Measurements from ENCODE around the gene STH.

- no peak for TF ChIP-seq CTCF (IDR thresholded peaks at IDR 0.05)
- TF ChIP-seq POLR2A (IDR thresholded peaks at IDR 0.05), result no peak
These were observed 24.8 kb downstream of the STH start for GRCh38 chr17:46023783-46024388.
